Stimulated activated CD4-positive, alpha-beta T cell treated with anti-CD3 and anti-CD28 coated beads, Interleukin-1b, Interleukin-23, amount 100 ng/mL, for 48 hours (primary cell): ENCODE measurements around the gene STX10.

Experiments used
- DNase-seq: peaks from one replicate; pipeline ENCODE4 v3.0.0-alpha.2; 2020

Gene STX10

DNA sequence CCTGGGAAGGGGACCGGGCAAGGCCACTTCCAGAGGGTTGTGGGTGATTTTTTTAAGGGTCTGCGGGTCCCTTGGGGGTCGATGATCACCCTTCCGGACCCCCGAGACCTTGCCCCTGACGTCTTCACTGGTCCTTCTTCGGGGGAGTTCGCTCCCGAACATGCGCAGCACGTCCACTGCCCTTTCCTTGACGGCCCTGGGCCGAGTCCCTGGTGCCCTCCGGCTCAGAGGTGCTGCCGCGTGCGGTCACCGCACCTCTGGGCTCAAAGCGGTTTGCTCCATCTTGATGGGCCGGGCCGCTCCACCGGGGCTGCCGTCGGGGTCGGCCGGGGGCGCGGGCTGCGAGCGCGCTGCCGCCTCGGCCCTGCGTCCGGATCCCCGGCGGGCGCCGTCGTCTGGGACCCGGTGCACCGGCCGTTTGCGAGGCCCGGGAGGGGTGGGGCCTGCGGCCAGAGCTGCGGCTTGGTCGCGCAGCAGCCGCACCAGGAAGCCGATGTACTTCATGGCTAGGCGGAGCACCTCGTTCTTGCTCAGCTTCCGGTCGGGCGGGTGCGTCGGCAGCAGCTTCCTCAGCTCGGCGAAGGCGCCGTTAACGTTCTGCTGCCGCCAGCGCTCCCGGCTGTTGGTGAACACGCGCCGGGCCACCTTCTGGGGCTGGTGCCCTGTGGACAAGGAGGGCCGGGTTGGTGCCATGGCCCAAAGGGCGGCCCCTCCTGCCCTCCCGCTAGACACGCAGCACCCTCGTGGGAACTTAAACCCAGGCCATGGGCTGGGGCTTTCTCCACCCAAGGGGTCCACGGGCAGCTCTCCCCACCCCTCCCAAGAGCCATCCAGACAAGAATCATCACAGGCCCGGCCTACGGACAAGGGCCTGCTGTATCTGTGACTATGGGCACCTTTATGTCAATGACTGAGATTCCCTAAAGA lies 50.8 kb downstream of the STX10 start:
- DNase-seq: peak; percentile 82

DNA sequence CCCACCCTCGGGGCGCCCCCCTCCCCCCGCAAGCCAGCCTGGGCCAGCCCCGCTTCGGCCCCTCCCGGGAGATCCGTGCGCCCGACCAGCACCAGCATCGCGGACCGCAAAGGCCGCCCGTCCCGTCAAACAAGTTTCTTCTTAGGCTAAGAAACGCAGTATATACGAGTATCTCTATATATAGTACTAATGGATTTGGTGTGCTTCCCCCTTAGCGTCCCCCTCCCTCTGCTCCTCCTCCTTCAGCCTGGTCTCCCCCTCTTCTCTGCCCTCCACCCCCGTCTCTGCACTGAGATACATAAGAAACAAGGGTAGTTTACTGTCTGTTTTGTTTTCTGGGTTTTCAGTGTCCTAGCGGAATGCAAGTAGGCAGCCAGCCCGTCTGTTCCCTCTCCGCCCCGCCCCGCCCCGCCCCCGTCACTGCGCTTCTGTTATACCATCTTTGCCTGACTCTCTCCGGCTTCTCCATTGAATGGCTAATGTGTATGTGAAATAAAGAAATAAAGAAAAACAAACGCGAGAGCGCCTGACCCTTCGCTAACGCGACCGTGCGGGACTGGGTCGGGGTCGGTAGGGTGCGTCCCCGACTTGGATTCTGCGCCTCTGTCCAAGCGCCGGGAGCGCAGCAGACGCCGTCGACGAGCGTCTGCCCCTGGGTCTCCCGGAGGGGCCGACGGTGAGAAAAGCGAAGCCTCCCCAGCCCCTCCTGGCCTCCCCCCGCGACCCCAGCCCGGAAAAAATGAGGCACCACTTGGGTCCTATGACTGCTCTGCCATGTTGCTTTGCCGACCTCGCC lies 51.7 kb downstream of the STX10 start:
- DNase-seq: no peak

GRCh38 chr19:13097463-13098258 lies 52.5 kb downstream of the STX10 start:
- no peak for DNase-seq

GRCh38 chr19:13097033-13097462 lies 53.1 kb downstream of the STX10 start:
- no peak for DNase-seq

- no peak for DNase-seq
These were observed 53.9 kb downstream of the STX10 start for GRCh38 chr19:13095934-13096927.

GRCh38 chr19:13095393-13095784 lies 54.8 kb downstream of the STX10 start:
- DNase-seq: no peak

GRCh38 chr19:13094771-13095392 lies 55.3 kb downstream of the STX10 start:
- DNase-seq: no peak

- DNase-seq: no peak
These were observed 56.1 kb downstream of the STX10 start for GRCh38 chr19:13094106-13094504.
